ENCODE results near the gene TRAF3. TPM values are rescaled to one million over a fixed set of nuclear protein-coding genes. Genes with fewer than 3 reads are reported as not detected.

Gene TRAF3
- total and polyA plus RNA-seq, 3 experiments from 2014 or later: 16.3 to 62.0 (median 61.6) TPM

DNA sequence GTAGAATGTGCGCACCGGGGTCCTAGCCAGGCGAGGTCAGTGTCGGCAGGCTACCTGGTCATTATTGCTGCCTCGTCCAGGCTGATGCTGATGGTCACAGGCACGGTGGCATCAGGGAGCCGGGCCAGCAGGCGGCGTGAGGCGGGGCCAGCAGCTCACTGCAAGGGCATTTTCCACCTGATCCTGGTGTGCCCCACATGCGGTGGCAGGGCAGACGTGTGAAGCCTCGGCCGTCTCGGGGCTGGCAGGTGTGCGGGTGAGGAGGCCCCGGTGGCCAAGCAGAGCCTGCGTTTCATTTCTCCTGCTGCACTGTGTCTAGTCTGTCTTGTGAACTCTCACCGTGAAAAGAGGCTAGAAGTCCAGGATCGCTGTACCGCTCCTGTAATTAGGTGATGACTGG, 133.2 kb downstream of the TRAF3 start:
- H3K36me3 Mint-ChIP-seq: peaks cover 0 to 42% (median 8%) of the 10 kb centered on the region in 3 donors
- Histone ChIP-seq H3K27ac (ENCODE audit: low read depth, low read length) (no peak overlapping the region), H3K27me3 (ENCODE audit: insufficient read depth, low read length, poor library complexity, severe bottlenecking) (no peaks in the 10 kb centered on the region), H3K4me3 (ENCODE audit: low read length) (no peak overlapping the region), H3K9me3 (ENCODE audit: low read length) (no peaks in the 10 kb centered on the region), H3K36me3 (ENCODE audit: insufficient read depth, low read length) (no peaks in the 10 kb centered on the region), H3K4me1 (ENCODE audit: insufficient read depth, low read length) (no peaks in the 10 kb centered on the region)
- no peaks in the 10 kb centered on the region for H3K9me3 Mint-ChIP-seq
- H3K27me3 Mint-ChIP-seq: no peaks in the 10 kb centered on the region
- DNase-seq: no peak
- H3K4me3 Mint-ChIP-seq: no peak overlapping the region
- H3K4me1 Mint-ChIP-seq: no peaks in the 10 kb centered on the region
- POLR2A ChIA-PET: no interaction called here
- CTCF ChIA-PET: no interaction called here
- H3K27ac Mint-ChIP-seq: no peak overlapping the region

DNA sequence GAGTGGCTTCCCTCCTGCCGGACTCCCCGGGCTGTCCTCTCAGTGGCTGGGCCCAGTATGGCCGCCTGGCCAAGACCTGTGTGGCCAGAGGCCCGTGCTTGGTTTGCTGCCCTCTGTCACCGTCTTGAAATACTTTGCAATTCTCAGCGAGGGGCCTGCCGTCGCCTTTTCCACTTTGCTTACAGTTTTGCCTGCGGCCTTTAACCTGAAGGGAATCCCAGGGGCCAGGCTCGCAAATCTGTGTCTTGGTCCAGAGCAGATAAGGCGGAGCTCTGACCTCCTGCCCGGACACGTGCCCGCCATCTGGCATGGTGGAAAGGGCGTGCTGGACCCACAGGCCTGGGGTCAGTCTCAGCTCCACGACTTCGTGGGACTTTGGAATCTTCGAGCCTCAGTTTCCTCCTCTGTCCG, 134.3 kb downstream of the TRAF3 start:
- no peak overlapping the region for H3K4me3 Mint-ChIP-seq

DNA sequence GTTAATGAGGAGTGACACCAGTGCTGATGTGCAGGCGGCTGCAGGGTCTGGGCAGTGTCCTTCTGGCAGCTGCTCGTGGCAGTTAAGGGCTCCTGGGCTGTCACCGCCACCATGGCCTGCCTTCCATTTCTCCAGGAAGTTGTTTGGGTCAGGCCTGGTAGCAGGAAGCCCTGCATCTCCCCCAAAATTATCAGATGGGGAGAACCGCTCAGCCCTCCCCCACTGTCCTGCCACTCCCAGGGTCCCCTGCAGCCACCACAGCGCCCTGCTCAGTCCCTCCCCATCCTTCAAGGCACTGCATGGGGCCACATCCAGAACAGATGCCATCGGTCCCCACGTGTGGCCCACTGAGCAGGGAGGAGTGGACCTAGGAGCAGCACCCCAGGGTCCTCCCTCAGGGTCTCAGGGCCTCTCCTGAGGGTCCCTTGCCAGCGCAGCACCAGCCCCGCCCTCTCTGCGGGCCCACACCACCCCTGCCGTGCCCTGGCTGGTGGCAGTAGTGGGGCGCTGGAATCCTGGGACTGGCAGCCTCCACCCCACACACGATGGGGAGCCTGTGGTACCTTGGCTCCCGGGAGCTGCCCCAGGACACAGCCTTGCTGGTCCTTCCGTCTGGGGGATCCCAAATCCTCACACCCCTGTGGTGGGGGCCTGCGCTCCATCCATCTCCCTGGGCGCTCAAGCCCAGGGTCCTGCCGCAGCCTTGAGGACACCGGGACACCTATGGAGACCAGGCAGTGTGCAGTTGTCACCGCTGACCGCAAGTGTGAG, 134.9 kb downstream of the TRAF3 start:
- peak in 1 of 5 donors; percentile 43 for DNase-seq
- Histone ChIP-seq H3K27me3 (ENCODE audit: insufficient read depth, low read length, poor library complexity, severe bottlenecking) (no peaks in the 10 kb centered on the region), H3K4me3 (ENCODE audit: low read length) (no peak overlapping the region), H3K4me1 (ENCODE audit: insufficient read depth, low read length) (no peaks in the 10 kb centered on the region), H3K36me3 (ENCODE audit: insufficient read depth, low read length) (no peaks in the 10 kb centered on the region), H3K27ac (ENCODE audit: low read depth, low read length) (no peak overlapping the region), H3K9me3 (ENCODE audit: low read length) (no peaks in the 10 kb centered on the region)
- ChIA-PET CTCF (no interaction called here), POLR2A (interaction anchor here (0.7 kb wide), 1 partner anchor 13 kb away, joined by 6 read pairs; no protein-coding TSS in a partner anchor)
- no peaks in the 10 kb centered on the region for H3K9me3 Mint-ChIP-seq
- H3K4me3 Mint-ChIP-seq: no peak overlapping the region
- H3K27ac Mint-ChIP-seq: no peak overlapping the region
- no peaks in the 10 kb centered on the region for H3K27me3 Mint-ChIP-seq
- peaks cover 0 to 27% (median 4%) of the 10 kb centered on the region in 3 donors for H3K36me3 Mint-ChIP-seq
- H3K4me1 Mint-ChIP-seq: no peaks in the 10 kb centered on the region

More for the DNA sequence above, 134.3 kb downstream of the TRAF3 start:
- no peaks in the 10 kb centered on the region for H3K36me3 ChIP-seq (ENCODE audit: insufficient read depth, low read length)
- H3K4me1 Mint-ChIP-seq: no peaks in the 10 kb centered on the region
- H3K27ac Mint-ChIP-seq: no peak overlapping the region
- no peaks in the 10 kb centered on the region for H3K9me3 ChIP-seq (ENCODE audit: low read length)
- H3K36me3 Mint-ChIP-seq: peaks cover 0 to 32% (median 4%) of the 10 kb centered on the region in 3 donors
- H3K27ac ChIP-seq (ENCODE audit: low read depth, low read length): no peak overlapping the region
- CTCF ChIA-PET: no interaction called here
- no peaks in the 10 kb centered on the region for H3K4me1 ChIP-seq (ENCODE audit: insufficient read depth, low read length)
- no peaks in the 10 kb centered on the region for H3K27me3 ChIP-seq (ENCODE audit: insufficient read depth, low read length, poor library complexity, severe bottlenecking)
- H3K9me3 Mint-ChIP-seq: no peaks in the 10 kb centered on the region
- H3K27me3 Mint-ChIP-seq: no peaks in the 10 kb centered on the region
- POLR2A ChIA-PET: no interaction called here
- peak in 1 of 5 donors; percentile 17 for DNase-seq
- H3K4me3 ChIP-seq (ENCODE audit: low read length): no peak overlapping the region

DNA sequence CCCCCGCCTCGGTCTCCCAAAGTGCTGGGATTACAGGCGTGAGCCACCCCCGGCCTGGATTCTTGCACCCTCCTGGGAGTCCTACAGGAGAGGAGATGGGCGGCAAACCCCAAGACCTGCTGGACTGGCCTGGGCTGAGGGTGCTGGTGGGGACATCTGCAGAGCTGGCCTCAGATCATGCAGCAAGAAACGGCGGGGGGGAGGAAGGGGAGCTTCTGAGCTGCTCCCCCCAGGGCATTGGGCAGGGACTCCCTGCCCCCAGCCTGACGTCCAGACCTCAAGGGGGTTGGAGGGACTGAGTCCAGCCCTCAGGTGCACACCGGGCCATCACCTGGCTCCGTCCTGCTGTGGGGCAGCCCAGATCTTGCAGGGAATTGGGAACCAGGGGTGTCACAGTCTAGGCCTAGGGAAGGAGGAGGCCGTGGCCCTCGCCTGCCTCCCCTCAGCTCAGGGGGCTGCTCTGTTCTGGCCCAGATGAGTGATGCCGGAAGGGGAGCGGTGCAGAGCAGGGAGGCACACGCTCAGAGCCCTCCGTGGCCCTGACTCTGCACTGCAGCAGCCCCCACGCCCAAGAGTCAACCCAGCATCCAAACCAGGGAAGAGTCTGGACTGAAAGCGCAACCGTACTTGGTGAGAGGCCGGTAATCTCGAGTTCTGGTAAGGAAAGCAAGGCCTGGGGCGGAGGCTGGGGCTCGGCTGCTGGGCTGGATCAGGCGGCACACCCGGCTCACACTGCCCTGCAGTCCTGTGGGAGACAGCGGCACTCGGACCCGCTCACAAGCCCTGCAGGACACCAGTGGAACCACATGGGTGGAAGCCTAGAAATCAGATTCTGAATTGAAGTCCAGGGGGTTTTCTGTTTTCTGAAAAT, 136.3 kb downstream of the TRAF3 start:
- DNase-seq: peak in 1 of 5 donors; percentile 35
- Mint-ChIP-seq H3K9me3 (no peaks in the 10 kb centered on the region), H3K27me3 (no peaks in the 10 kb centered on the region), H3K4me1 (no peaks in the 10 kb centered on the region), H3K4me3 (no peak overlapping the region), H3K27ac (no peak overlapping the region), H3K36me3 (peaks cover 0 to 17% (median 3%) of the 10 kb centered on the region in 3 donors)
- Histone ChIP-seq H3K4me1 (ENCODE audit: insufficient read depth, low read length) (no peaks in the 10 kb centered on the region), H3K9me3 (ENCODE audit: low read length) (no peaks in the 10 kb centered on the region), H3K27me3 (ENCODE audit: insufficient read depth, low read length, poor library complexity, severe bottlenecking) (no peaks in the 10 kb centered on the region), H3K27ac (ENCODE audit: low read depth, low read length) (no peak overlapping the region), H3K36me3 (ENCODE audit: insufficient read depth, low read length) (no peaks in the 10 kb centered on the region), H3K4me3 (ENCODE audit: low read length) (no peak overlapping the region)
- ChIA-PET CTCF (interaction anchor here (0.6 kb wide), 1 partner anchor 1810 kb away, joined by 3 read pairs; no protein-coding TSS in a partner anchor), POLR2A (interaction anchor here (0.6 kb wide), 1 partner anchor 202 kb away, joined by 3 read pairs; no protein-coding TSS in a partner anchor)

DNA sequence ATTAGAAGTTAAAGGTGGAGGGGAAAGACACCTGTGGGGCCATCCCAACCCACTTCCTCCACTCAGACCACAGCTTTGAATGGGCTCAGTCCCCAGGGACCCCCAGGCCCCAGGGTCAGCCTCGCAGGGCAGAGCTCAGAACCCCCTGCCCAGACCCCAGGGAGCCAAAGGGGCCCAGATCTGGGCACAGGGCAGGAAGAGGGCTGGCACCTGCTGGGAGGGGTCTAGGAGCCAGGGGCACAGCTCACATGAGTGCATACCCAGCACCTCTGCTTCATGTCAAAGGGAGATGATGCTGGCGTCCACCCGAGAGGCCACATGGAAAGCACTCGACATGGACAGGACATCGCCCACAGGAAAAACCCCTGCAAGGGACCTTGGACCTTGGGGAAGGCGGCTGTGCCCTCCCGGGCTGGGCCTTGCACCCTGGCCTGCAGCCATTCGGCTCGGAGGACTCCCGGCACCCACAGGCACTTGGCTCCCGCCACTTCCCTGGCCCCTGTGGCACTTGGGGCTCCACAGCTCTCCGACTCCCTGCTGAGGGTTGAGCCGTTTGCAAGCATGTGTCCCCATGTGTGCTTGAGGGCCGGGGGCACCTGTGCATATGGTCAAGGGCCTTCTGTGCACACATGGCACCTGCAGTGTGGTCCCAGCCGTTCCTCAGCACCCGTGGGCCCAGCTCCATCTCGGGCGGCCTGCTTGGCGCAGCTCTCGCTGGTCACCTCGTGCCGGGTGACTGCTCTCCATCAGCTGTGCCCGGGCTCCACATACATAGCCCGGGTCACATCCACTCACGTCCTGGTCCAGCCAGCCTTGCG, 137.4 kb downstream of the TRAF3 start:
- H3K4me1 ChIP-seq (ENCODE audit: insufficient read depth, low read length): no peaks in the 10 kb centered on the region
- no peaks in the 10 kb centered on the region for H3K27me3 Mint-ChIP-seq
- no peaks in the 10 kb centered on the region for H3K36me3 ChIP-seq (ENCODE audit: insufficient read depth, low read length)
- no peak for DNase-seq
- no peak overlapping the region for H3K27ac ChIP-seq (ENCODE audit: low read depth, low read length)
- CTCF ChIA-PET: no interaction called here
- POLR2A ChIA-PET: no interaction called here
- H3K4me1 Mint-ChIP-seq: no peaks in the 10 kb centered on the region
- H3K4me3 ChIP-seq (ENCODE audit: low read length): no peak overlapping the region
- H3K9me3 ChIP-seq (ENCODE audit: low read length): no peaks in the 10 kb centered on the region
- peaks cover 0 to 12% (median 3%) of the 10 kb centered on the region in 3 donors for H3K36me3 Mint-ChIP-seq
- no peaks in the 10 kb centered on the region for H3K9me3 Mint-ChIP-seq
- H3K4me3 Mint-ChIP-seq: no peak overlapping the region
- H3K27ac Mint-ChIP-seq: no peak overlapping the region
- H3K27me3 ChIP-seq (ENCODE audit: insufficient read depth, low read length, poor library complexity, severe bottlenecking): no peaks in the 10 kb centered on the region

DNA sequence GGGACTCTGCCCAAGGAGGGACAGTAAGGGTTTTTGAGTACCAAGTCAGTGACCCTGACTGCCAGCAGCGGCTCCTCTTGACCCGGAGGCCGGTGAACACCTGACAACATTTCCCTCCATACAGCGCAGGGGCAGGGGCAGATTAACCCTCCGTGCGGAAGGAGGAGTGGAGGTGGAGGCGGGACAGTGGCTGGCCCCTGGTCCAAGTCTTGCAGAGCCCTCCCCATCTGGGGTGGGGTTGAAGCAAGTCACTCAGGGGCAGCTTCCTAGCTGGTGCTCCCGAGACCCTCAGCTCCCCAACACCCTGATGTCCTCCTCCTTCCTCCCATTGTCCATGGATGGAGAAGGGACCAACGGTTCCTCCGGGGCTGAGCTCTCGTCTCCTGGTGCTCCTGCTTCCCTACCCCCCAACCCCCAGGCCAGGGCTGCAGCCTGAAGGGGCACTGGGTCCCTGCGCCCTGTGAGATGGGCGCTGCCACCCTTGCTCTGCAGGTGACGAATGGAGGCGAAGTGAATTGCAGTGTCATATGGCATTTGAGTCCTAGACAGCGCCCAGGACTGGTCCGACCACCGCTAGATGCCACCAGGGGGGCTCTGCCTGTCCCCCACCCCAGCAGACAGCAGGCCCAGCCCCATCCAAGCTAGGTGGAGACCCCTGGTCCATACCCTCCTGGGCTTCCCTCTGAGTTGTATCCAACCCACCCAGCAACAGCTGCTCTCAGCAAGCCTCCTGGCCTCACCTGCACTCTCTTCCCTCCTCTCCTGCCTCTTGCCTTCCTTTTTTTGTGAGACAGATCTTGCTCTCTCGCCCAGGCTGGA, 138.3 kb downstream of the TRAF3 start:
- Mint-ChIP-seq H3K4me1 (no peaks in the 10 kb centered on the region), H3K9me3 (no peaks in the 10 kb centered on the region), H3K4me3 (no peak overlapping the region), H3K27ac (peak overlapping the region in 5 of 8 donors; percentile 14 to 83 (median 39)), H3K36me3 (peaks cover 0 to 10% (median 3%) of the 10 kb centered on the region in 3 donors), H3K27me3 (no peaks in the 10 kb centered on the region)
- ChIA-PET CTCF (interaction anchor here (0.6 to 0.8 kb wide), 3 partner anchors 44 to 221 kb away, joined by 3 read pairs; no protein-coding TSS in a partner anchor), POLR2A (no interaction called here)
- no peaks in the 10 kb centered on the region for H3K36me3 ChIP-seq (ENCODE audit: insufficient read depth, low read length)
- H3K27me3 ChIP-seq (ENCODE audit: insufficient read depth, low read length, poor library complexity, severe bottlenecking): no peaks in the 10 kb centered on the region
- no peak overlapping the region for H3K27ac ChIP-seq (ENCODE audit: low read depth, low read length)
- DNase-seq: peak in 1 of 5 donors; percentile 44
- no peaks in the 10 kb centered on the region for H3K9me3 ChIP-seq (ENCODE audit: low read length)
- H3K4me1 ChIP-seq (ENCODE audit: insufficient read depth, low read length): no peaks in the 10 kb centered on the region
- H3K4me3 ChIP-seq (ENCODE audit: low read length): no peak overlapping the region

DNA sequence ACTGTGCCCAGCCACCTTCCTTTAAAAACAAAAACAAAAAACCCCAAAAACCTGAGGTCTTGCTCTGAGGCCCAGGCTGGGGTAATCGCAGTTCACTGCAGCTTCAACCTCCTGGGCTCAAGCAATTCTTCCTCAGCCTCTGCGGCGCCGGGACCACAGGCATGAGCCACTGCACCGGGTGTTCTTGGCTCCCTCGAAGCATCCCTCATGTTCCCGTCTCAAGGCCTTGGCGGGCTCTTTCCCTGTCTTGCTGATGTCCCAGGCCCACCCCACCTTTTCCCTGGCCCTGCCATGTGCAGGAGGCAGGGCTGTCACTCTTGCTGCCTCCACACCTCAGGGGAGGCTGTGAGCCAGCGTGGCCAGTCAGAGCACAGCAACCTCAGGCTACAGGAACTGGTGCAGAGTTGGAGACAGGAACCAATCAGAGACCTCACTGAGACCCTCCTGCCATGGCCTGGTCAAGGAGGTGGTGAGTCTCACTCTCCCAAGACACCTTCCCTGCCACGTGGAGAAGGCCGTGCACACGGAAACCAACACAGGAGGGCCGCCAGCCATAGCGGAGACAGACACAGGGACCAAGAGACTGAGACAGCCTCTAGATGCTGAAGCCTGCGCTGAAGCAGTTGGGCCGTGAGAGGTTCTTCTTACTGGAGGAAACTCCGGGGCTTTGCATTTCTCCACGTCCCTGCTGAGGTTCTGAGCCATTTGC, 139.3 kb downstream of the TRAF3 start:
- Histone ChIP-seq H3K9me3 (ENCODE audit: low read length) (no peaks in the 10 kb centered on the region), H3K4me1 (ENCODE audit: insufficient read depth, low read length) (no peaks in the 10 kb centered on the region), H3K4me3 (ENCODE audit: low read length) (no peak overlapping the region), H3K27ac (ENCODE audit: low read depth, low read length) (no peak overlapping the region), H3K27me3 (ENCODE audit: insufficient read depth, low read length, poor library complexity, severe bottlenecking) (no peaks in the 10 kb centered on the region), H3K36me3 (ENCODE audit: insufficient read depth, low read length) (no peaks in the 10 kb centered on the region)
- no peaks in the 10 kb centered on the region for H3K27me3 Mint-ChIP-seq
- peak overlapping the region in 2 of 8 donors; percentile 10 to 33 for H3K27ac Mint-ChIP-seq
- ChIA-PET CTCF (interaction anchor here (0.7 to 1.0 kb wide), 3 partner anchors 45 to 222 kb away, joined by 3 to 6 read pairs (median 3); no protein-coding TSS in a partner anchor), POLR2A (no interaction called here)
- no peak overlapping the region for H3K4me3 Mint-ChIP-seq
- H3K36me3 Mint-ChIP-seq: peaks cover 0 to 1% (median 0%) of the 10 kb centered on the region in 3 donors
- no peak for DNase-seq
- H3K9me3 Mint-ChIP-seq: no peaks in the 10 kb centered on the region
- H3K4me1 Mint-ChIP-seq: no peaks in the 10 kb centered on the region

Measured in CD8-positive, alpha-beta memory T cell (primary cell).